GM10266 (cell line): Measurements from ENCODE around the gene SECISBP2.
"Not testable (repeated sequence)": the region's sequence is repeated elsewhere in the genome, so short reads cannot be mapped to it uniquely, and the experiment has no call there.

Experiments
- DNase-seq: peaks from one replicate; pipeline ENCODE4 v3.0.0; 2012; ENCODE audit errors: extremely low spot score
- CTCF ChIP-seq: IDR thresholded peaks from 2 replicates; pipeline ENCODE4 v1.5.1; 2012; ENCODE audit warnings: mild to moderate bottlenecking, low read depth; ENCODE audit not compliant: control insufficient read depth, insufficient read depth; ENCODE audit errors: missing control alignments

Gene SECISBP2

GRCh38 chr9:89366711-89367110, 48.4 kb downstream of the SECISBP2 start:
- no peak for TF ChIP-seq CTCF
- no peak for DNase-seq

- TF ChIP-seq CTCF, result no peak
- no peak for DNase-seq
These were observed 49.0 kb downstream of the SECISBP2 start for GRCh38 chr9:89367281-89367680.

GRCh38 chr9:89367726-89368437, 49.6 kb downstream of the SECISBP2 start:
- DNase-seq, result no peak
- TF ChIP-seq CTCF, result no peak

- TF ChIP-seq CTCF, result no peak
- no peak for DNase-seq
These were observed 50.2 kb downstream of the SECISBP2 start for GRCh38 chr9:89368550-89368949.

- no peak for TF ChIP-seq CTCF
- no peak for DNase-seq
These were observed 50.7 kb downstream of the SECISBP2 start for GRCh38 chr9:89368978-89369377.

- no peak for DNase-seq
- TF ChIP-seq CTCF, result no peak
These were observed 52.3 kb downstream of the SECISBP2 start for GRCh38 chr9:89370593-89370992.

- not testable (repeated sequence) for DNase-seq
These were observed 53.5 kb downstream of the SECISBP2 start for GRCh38 chr9:89371791-89372190.
